ENCODE data around the gene ANKDD1A.

ANKDD1A gene

GRCh38 chr15:64991536-64992135 is 79.9 kb downstream of the ANKDD1A start:
- no peak overlapping the region for H3K27ac ChIP-seq (ENCODE audit: extremely low read depth, low read depth, low read length)
- ChIA-PET POLR2A (no interaction called here), CTCF (no interaction called here)
- no peaks in the 10 kb centered on the region for H3K9me3 ChIP-seq (ENCODE audit: control insufficient read depth, insufficient read depth, low read depth, low read length)
- no peak overlapping the region for H3K4me3 ChIP-seq (ENCODE audit: low read depth, low read length)
- no peaks in the 10 kb centered on the region for H3K4me1 ChIP-seq (ENCODE audit: control insufficient read depth, insufficient read depth, low read length)
- TF ChIP-seq SCRT2 (tag by site-specific recombination; IDR thresholded peaks at IDR 0.05) (no peak), YY1 (tag by site-specific recombination; IDR thresholded peaks at IDR 0.05) (no peak), ZIC2 (tag by site-specific recombination; IDR thresholded peaks at IDR 0.05) (no peak), ZNF133 (tag by site-specific recombination; IDR thresholded peaks at IDR 0.05) (no peak), ZBTB44 (tag by site-specific recombination; IDR thresholded peaks at IDR 0.05) (no peak), HIC1 (tag by site-specific recombination; IDR thresholded peaks at IDR 0.05) (no peak), ZNF560 (tag by site-specific recombination; IDR thresholded peaks at IDR 0.05; ENCODE audit: borderline replicate concordance) (no peak), ZNF704 (tag by site-specific recombination; IDR thresholded peaks at IDR 0.05) (no peak), BCL6B (tag by site-specific recombination; IDR thresholded peaks at IDR 0.05) (no peak), ZNF624 (tag by site-specific recombination; IDR thresholded peaks at IDR 0.05) (no peak)
- H3K36me3 ChIP-seq (ENCODE audit: control insufficient read depth in 2 of 2, insufficient read depth in 1 of 2, low read length in 2 of 2): no peaks in the 10 kb centered on the region

GRCh38 chr15:64993290-64993689 is 81.6 kb downstream of the ANKDD1A start:
- Histone ChIP-seq H3K4me1 (ENCODE audit: control insufficient read depth, insufficient read depth, low read length) (no peaks in the 10 kb centered on the region), H3K9me3 (ENCODE audit: control insufficient read depth, insufficient read depth, low read depth, low read length) (no peaks in the 10 kb centered on the region), H3K27ac (ENCODE audit: extremely low read depth, low read depth, low read length) (no peak overlapping the region), H3K4me3 (ENCODE audit: low read depth, low read length) (no peak overlapping the region), H3K36me3 (ENCODE audit: control insufficient read depth in 2 of 2, insufficient read depth in 1 of 2, low read length in 2 of 2) (no peaks in the 10 kb centered on the region)
- ChIA-PET POLR2A (no interaction called here), CTCF (no interaction called here)
- TF ChIP-seq ZNF677 (tag by site-specific recombination; IDR thresholded peaks at IDR 0.05) (no peak), ZNF530 (tag by site-specific recombination; IDR thresholded peaks at IDR 0.05; ENCODE audit: low read depth) (no peak), ZNF248 (tag by site-specific recombination; IDR thresholded peaks at IDR 0.05) (no peak), ZNF23 (tag by site-specific recombination; IDR thresholded peaks at IDR 0.05; ENCODE audit: borderline replicate concordance) (no peak), ZNF398 (tag by site-specific recombination; IDR thresholded peaks at IDR 0.05) (no peak), ZNF24 (tag by site-specific recombination; IDR thresholded peaks at IDR 0.05) (no peak), ZNF513 (tag by site-specific recombination; IDR thresholded peaks at IDR 0.05) (no peak), ZNF629 (tag by site-specific recombination; IDR thresholded peaks at IDR 0.05) (no peak), ZNF10 (tag by site-specific recombination; IDR thresholded peaks at IDR 0.05) (no peak), ZNF211 (tag by site-specific recombination; IDR thresholded peaks at IDR 0.05; ENCODE audit: low read depth) (no peak), ZBTB8A (tag by site-specific recombination; IDR thresholded peaks at IDR 0.05) (no peak), ZNF670 (tag by site-specific recombination; IDR thresholded peaks at IDR 0.05; ENCODE audit: low read depth) (no peak), SCRT1 (tag by site-specific recombination; IDR thresholded peaks at IDR 0.05; ENCODE audit: borderline replicate concordance) (no peak), ZNF146 (tag by site-specific recombination; IDR thresholded peaks at IDR 0.05) (no peak), ZFHX2 (tag by site-specific recombination; conservative IDR thresholded peaks at IDR 0.05) (no peak)

Measured in HEK293 (cell line).